Fibroblast of skin of left quadriceps (primary cell): ENCODE results near the gene PRDM5.
"Not testable (repeated sequence)": the region's sequence is repeated elsewhere in the genome, so short reads cannot be mapped to it uniquely, and the experiment has no call there.

ENCODE experiments used
- DNase-seq, 2 experiments: peaks; one replicate each; pipeline ENCODE4 v3.0.0-alpha.2; 2013; ENCODE audit warnings: low read depth in 2 of 2

PRDM5 gene

DNA sequence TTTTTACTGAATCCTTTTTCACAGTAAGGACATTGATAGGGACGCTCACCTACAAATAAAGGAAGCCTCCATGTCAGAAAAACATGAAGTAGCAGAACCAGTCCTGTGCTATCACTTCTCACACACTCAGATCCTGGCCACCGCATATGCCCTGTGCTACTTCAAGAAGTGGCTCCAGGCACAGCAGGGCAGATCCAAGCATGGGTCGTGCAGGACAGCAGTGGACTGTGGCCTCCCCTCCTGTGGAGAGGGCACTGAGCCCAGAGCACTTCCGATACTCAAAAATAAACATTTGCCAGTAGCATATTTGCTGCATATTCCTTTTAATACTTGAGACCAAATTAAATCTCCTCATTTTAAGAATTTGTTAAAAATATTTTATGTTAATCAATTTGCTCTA is 167.9 kb downstream of the PRDM5 start:
- DNase-seq = no peak

DNA sequence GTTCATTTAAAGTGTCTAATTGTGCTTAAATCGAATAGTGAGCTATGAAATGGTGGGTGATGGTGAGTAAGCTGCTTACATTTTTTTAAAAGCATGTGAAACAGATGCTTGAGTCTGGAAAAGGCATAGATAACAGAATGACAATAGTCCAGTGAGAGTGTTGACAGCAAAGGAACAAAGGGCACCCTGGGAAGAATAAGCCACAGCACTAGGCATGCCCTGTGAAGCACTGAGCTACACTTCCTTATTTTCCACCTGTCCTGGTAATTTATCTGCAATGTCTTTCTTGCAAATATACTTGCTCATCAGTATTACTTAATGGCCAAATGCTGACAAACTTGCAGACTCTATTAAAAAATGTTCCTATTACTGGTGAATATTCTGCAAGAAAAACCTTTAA is 168.7 kb downstream of the PRDM5 start:
- DNase-seq = no peak

DNA sequence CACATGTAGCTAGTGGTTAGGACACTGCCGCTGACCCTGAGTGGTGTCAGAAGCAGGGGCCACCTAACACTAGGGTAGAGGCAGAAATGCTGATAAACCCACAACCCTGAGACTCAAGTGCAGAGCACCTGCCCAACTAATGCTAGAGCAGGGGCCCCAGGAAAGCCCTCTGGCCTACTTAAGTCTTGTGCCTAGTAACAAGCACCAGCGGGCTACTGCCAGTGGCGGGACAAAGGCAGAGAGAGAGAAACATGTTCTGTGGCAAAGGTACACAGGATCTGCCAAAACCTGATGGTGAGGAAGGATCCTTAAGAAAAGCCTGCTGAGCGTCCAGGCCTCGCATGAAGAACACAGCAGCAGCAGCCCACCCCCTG is 172.4 kb downstream of the PRDM5 start:
- DNase-seq = no peak

GRCh38 chr4:120749445-120750151 is 172.9 kb downstream of the PRDM5 start:
- no peak for DNase-seq

DNA sequence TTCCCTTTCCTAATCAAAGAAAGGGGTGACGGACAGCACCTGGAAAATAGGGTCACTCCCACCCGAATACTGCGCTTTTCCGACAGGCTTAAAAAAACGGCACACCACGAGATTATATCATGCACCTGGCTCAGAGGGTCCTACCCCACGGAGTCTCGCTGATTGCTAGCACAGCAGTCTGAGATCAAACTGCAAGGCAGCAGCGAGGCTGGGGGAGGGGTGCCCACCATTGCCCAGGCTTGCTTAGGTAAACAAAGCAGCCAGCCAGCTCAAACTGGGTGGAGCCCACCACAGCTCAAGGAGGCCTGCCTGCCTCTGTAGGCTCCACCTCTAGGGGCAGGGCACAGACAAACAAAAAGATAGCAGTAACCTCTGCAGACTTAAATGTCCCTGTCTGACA is 180.9 kb downstream of the PRDM5 start:
- not testable (repeated sequence) for DNase-seq

DNA sequence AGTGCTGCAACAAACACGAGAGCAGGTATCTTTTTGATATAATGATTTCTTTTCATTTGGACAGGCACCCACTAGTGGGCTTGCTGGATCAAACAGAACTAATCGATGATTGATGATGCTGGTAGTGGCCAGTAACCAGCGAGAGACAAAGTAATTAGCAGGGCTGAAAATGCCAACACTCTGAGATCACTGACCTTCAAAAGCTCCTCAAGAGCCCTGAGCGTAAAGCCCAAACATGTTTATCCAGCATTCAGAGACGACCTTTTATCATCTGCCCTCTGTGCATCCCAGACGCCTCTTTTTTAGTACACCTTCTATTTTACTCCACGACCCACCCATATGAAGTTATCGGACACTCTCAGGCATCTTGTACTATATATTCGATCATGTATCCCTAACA is 186.2 kb downstream of the PRDM5 start:
- DNase-seq = no peak

DNA sequence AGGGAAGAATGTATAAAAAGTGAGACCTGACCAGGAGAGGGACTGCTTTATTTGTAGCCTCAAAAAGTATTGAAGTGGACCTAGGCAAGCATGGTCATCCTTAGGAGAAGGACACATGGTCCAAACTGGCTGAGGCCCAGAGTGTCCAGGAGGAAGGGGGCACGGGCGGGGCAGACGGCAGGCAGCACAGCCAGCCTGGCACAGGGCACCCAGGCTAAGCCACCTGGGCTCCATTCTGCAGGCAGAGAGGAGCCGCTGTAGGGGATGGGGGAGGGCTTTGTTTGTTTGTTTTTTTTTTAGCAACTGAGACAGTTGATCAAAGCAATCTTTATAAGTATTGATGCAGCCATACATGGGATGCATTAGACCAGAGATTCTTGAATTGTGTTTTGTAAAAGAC is 188.6 kb downstream of the PRDM5 start:
- DNase-seq = no peak

DNA sequence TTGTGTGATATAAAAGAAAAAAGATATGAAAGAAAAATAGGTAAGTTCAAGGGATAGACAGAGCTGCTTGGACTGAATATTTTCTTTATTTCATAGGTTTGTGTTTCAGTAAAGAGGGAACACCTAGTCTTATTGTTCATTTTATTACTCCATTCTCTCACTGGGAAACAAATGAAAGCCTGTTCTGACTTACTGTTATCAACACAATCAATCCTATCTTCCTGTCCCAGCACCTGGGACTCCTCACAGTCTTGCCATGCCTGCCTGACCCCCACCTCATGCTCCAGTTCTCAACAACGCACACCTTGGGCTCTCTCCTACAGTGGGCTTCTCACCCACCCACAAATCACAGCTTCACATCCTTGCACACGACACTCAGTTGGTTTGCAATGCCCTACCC is 189.5 kb downstream of the PRDM5 start:
- no peak for DNase-seq

DNA sequence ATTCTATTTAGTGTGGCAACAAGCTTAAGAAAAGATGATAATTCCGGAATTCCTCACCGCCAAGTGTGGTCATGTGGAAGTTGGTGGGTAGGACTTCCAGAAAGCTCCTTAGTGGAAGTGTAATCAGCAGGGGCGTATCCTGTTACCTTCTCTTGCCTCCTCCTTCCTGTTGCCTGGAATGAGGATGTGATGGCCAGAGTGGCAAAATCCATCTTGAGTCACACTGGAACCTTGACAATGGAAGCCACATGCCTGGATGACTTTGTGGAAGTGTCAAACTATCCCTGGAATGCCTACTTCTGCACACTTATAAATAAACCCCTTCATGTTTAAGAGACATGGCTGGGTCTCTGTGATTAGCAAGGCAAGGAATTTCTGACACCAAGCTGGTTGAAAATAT is 191.0 kb downstream of the PRDM5 start:
- DNase-seq = no peak

DNA sequence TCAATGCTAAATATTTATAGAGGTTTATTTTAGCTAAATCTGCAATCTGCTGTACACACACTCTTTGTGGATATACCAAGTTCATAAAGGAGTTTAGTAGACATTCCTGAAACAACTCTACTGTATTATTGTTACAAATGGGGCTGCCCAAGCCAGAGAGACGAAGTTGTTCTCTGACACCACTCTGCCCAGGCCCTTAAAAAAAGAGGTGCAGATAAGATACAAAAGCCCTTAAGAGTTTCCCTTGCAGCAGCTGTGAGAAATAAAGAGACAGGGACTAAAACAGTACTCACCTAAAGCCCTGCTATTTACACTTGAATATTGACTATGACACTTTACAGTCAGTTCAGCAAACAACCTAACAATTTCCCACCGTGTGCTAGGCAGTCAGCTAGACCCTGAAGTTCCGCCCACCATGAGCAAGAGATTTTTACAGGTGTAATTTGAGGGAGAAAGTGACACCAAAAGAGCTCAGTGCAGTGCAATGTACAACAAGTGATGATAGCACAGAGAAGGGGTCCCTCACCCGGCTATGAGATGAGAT is 191.7 kb downstream of the PRDM5 start:
- DNase-seq = no peak

DNA sequence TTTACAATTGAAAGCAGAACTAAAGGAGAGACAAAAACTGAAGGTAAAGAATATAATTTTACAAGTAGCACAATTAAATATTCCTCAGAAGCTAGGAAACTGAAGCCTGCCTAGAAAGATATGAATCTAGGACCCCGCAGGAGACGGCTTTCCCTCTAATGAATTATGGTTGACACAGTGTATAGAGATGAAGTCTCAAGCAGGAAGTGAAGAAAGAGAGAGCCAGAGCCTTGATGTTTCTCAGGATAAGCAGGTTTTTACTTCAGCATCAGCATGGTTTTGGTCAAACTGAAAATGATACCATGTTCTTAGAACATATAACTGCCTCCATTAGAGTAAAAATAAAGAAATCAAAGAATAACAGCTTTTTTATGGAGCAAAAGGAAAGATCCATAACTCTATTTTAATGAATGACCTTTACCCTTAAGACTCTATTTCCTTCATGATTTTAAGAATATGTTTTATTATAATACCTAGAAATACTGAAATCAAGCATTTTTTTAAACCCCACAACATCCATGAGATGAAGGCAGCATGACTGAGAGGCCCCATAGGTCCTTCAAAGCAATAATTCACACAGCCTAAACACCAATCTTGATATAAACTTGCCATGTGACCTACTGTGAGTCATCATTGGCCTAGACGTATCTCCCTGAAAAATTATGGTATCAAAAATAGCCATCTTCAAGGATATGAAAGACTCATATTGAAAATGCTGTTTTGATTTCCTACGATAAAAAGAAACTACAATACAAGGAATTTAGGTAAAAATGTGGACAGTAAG is 193.4 kb downstream of the PRDM5 start:
- no peak for DNase-seq

DNA sequence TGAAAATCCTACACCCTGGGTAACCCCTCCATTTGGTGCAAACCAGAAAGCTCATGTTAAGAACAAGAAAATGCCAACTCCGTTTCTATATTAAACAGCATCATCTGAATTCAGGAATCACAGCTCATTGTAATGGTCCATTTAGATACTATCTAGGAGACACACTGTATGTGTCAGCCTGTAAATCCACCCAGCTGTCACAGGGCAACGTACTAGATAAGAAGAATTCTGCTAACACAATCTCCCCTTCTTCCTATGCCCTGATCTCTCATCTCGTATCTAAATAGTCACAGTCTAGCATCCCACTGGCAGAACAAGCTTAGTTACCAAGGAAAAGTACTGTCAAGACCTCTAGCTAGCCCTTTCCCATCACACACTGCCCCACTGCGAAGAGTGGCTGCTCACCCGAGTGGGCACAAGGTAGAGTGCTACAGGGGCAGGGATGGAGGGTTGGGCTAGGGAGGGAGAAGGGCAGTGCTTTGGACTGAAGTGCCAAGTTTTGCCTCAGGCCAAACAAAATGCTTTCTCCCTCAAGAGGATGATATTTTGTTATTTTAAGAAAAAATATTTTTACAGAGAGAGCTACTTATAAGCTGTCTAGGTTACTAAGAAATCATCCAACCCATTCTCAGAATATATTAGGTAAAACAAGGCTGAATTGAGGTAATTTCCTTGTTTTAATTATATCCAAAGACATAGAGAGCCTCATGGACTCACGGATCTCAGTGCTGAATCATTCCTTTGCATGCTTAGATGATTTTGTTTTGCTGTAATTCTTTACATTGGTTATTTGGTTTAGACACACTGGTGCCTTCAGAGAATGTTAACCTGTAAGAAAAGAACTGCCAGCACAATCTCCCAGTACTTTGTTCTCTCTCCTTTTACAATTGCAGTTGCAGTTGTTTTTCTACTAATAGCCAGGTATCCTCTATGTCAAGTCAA is 196.6 kb downstream of the PRDM5 start:
- no peak for DNase-seq

DNA sequence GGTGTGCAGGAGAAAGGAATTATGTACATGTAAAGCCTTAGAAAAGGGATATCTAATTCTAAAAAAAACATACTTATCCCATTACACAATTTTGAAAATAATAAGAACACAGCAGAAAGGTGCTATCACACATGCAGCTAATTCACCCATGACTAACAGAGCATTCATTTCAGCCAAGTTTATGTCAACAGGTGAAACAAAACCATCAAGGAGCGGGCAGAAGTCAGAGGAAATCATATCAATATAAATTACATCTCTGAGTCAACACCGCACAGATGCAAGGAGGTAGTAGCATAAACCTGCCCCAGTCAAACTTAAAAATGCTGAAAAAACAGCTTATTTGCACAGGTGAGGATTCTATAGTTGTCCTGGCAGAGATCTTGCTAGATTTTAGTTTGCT is 197.9 kb downstream of the PRDM5 start:
- DNase-seq = no peak

DNA sequence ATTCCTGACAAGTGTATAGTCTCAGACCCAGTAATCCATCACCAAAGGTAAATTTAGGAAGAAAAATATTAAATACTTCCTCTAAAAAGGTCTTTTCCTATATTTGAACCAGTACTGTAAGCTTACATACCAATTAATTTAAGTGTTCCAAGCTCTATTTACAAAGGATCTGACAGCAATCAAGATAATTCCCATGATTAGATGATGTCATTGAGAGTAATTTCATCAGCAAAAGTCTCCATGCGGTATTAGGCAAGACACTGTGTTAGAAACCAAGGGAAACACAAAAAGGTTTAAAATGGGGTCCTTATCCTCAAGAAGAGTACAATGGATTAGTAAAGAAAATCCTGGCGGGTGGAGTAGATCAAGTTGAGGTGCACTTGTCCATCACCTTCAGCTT is 198.5 kb downstream of the PRDM5 start:
- DNase-seq = no peak

DNA sequence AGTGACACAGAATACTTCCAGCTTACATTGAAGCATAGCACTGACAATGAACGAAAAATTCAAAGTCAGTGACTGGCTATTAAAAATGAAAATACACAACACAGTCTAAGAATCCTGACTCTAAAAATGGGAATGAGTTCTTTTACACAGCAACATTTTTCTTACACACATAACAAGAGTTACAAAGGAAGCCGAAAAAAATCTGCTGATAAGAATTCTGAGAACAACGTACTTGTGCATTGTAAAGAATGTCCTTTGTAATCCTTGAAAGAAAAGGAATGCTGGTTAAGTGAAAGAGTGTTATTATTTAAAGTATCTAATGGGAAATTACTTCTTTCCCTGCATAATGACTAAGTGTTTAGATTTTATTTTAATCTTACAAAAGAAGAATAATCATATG is 199.4 kb downstream of the PRDM5 start:
- DNase-seq = no peak

- DNase-seq = no peak
Observed at GRCh38 chr4:120722655-120723054, 199.9 kb downstream of the PRDM5 start.

GRCh38 chr4:120720354-120720934 is 202.1 kb downstream of the PRDM5 start:
- peak; percentile 51 to 57 for DNase-seq

- DNase-seq = peak in 1 of 2 experiments; percentile 30
Observed at GRCh38 chr4:120718979-120719566, 203.5 kb downstream of the PRDM5 start.

DNA sequence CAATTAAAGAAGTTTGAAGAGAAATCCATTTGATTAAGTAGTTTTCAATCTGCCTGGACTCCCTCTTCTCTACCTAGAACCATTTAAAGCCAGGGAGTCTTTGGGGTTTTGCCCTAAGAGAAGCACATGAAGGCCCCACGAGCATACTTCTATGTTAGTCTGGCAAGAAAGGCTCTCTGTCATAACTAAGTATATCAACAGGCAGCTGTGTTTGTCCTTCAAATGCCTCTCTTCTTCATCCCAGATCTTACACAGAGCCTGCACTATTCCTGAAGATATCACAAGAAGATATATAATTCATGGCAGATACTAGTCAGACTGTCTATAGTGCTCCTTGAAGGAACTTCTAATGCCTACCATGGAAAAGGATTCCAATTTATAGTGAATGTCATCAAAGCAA is 206.2 kb downstream of the PRDM5 start:
- no peak for DNase-seq

DNA sequence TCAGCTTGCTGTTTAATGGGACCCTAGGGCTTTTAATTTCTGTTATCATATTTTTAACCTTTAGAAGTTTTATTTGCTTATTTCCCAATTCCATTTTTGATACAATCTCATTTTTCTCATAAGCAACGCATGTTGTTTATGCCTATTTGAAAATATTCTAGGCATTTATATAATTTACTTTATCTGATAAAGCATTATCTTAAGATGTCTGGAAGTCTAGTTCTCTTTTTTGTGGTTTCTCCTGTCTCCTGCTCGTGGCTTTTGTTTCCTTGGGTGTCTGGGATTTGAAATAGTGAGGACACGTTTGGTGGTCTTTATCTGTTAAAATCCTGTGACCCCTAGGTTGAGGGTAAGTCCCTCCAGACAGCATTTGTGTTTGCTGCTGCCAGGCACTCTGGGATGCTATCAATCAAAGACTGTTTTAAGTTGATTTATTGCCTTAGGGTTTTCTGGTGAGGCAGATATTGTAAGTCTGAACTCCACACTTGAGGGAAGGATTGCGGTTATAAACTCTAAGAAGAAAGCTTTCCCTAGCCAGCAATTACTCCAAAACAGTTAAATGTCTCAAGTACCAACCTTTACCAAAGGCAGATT is 208.0 kb downstream of the PRDM5 start:
- DNase-seq = no peak

GRCh38 chr4:120709991-120710390 is 212.5 kb downstream of the PRDM5 start:
- peak; percentile 66 to 71 for DNase-seq
